Adrenal gland (tissue), 5 donors: ENCODE results near the gene ALKBH4.

Source experiments
- POLR2A ChIP-seq, 2 donors: fragments of 450-650 bp; IDR thresholded peaks; one replicate each; pipeline ENCODE4 v1.6.1; 2017; ENCODE audit warnings: antibody characterized with exemption in 2 of 2, mild to moderate bottlenecking in 2 of 2, moderate library complexity in 1 of 2
- TF ChIP-seq, protein P1 (sequence below), 6 experiments: fragments of 450-650 bp in 4 of 6; fragments of 200-600 bp in 2 of 6; sonication (generic) in 1 of 6; IDR thresholded peaks; 1 replicate in 5 of 6; 2 replicates in 1 of 6; pipeline versions ENCODE4 v1.5.1 to v1.8.0; 2016 to 2021; ENCODE audit warnings: antibody characterized with exemption in 6 of 6, mild to moderate bottlenecking in 2 of 6, moderate library complexity in 1 of 6
- donor health status: DM: no; HTN: no; CAD: no.

DNA sequence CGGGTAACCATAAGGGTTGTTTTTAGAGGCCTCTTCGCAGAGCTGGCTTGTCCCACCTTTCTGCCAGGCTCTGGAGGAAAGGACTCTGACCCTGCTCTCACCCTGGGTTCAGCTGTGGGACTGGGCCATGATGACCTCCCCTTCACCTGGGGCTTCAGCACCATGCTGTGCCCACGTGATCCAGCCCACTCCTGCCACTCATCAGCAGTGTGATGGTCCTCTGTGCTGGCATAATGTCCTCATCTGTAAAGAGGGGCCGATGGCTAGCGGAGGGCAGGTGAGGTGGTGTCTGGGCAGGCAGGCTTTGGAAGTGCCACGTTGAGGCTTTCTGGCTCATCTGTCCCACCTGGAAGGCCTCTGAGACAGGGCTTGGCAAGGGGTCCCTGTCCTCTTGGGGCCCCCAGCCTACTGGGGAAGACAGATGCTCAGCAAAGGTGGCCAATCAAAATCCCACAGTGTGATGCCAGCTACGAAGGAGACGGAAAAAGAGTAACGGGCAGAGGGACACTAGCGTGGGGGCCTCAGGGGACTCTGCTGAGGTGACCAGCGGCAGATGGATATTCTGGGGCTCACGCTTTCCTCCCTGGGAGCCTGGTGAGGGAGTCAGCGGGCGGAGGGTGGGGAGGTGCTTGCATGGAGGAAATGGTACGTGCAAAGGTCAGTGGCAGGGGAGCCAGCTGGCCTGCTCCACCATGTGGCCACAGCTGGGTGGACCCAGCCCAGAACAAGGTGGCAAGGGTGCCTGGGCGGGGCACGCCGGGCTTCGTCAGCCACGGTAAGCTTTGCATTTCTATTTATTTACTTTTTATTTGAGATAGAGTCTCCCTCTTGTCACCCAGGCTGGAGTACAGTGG, 5.5 kb upstream of the ALKBH4 start:
- TF ChIP-seq, protein P1, sequence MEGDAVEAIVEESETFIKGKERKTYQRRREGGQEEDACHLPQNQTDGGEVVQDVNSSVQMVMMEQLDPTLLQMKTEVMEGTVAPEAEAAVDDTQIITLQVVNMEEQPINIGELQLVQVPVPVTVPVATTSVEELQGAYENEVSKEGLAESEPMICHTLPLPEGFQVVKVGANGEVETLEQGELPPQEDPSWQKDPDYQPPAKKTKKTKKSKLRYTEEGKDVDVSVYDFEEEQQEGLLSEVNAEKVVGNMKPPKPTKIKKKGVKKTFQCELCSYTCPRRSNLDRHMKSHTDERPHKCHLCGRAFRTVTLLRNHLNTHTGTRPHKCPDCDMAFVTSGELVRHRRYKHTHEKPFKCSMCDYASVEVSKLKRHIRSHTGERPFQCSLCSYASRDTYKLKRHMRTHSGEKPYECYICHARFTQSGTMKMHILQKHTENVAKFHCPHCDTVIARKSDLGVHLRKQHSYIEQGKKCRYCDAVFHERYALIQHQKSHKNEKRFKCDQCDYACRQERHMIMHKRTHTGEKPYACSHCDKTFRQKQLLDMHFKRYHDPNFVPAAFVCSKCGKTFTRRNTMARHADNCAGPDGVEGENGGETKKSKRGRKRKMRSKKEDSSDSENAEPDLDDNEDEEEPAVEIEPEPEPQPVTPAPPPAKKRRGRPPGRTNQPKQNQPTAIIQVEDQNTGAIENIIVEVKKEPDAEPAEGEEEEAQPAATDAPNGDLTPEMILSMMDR (IDR thresholded peaks at IDR 0.05): no peak
- TF ChIP-seq POLR2A (IDR thresholded peaks at IDR 0.05): no peak
